Activated CD4-positive, alpha-beta memory T cell treated with anti-CD3 and anti-CD28 coated beads for 36 hours (primary cell): ENCODE data around the gene PEAK1. TPM values are rescaled to one million over a fixed set of nuclear protein-coding genes. Genes with fewer than 3 reads are reported as not detected.

Source experiments
- CTCF ChIA-PET: fragments of 350-600 bp; sonication (Branson Sonifier 250); formaldehyde crosslinking; loops from one replicate; lab custom pipeline; 2021; ENCODE audit warnings: antibody characterized with exemption, inconsistent platforms; lab: Charles Lee
- POLR2A ChIA-PET: fragments of 350-600 bp; sonication (Branson Sonifier 250); formaldehyde crosslinking; loops from one replicate; lab custom pipeline; 2021; ENCODE audit warnings: antibody characterized with exemption; lab: Charles Lee
- DNase-seq: peaks from one replicate; pipeline ENCODE4 v3.0.0-alpha.2; 2020
- H3K27ac Mint-ChIP-seq: one replicate; pipeline ENCODE4 v1.8.0; 2021; ENCODE audit warnings: mixed read lengths
- H3K27me3 Mint-ChIP-seq: one replicate; pipeline ENCODE4 v1.8.0; 2021; ENCODE audit warnings: mixed read lengths
- H3K36me3 Mint-ChIP-seq: one replicate; pipeline ENCODE4 v1.8.0; 2021; ENCODE audit warnings: mixed read lengths
- H3K4me1 Mint-ChIP-seq: one replicate; pipeline ENCODE4 v1.8.0; 2021; ENCODE audit warnings: low read depth, mixed read lengths
- H3K4me3 Mint-ChIP-seq: one replicate; pipeline ENCODE4 v1.8.0; 2021; ENCODE audit warnings: mild to moderate bottlenecking, mixed read lengths
- H3K9me3 Mint-ChIP-seq: one replicate; pipeline ENCODE4 v1.8.0; 2021; ENCODE audit warnings: mixed read lengths
- intact Hi-C: fragments of 100-400 bp; cut with micrococcal nuclease; formaldehyde crosslinking; loops from one replicate; pipeline ENCODE4 v1.15.1; 2023
- total RNA-seq, 2 experiments: library from RNA; stranded (reverse); gene quantifications; one replicate each; pipeline ENCODE4 v1.2.3, GENCODE V29; 2021

PEAK1 gene
- total RNA-seq, 2 experiments from 2014 or later: 15.6 to 18.3 TPM

DNA sequence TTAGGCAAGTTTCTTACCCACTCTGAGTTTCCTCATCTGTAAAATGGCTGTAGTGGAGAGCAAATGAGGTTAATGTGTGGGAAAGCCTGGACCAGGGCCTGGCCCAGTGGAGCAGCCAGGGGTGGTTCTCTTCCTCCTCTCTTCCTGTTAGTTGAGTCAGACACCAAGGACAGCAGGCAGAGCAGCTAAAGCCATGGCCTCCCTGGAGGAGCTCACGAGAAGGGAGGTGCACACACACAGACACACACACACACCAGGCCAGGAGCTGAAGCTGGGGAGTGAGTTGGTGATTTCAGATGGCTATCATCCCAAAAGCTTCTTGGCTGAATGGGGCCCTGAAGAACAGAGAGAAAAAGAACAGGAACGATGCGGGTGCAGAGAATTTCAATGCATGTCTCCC lies 315.7 kb downstream of the PEAK1 start:
- Mint-ChIP-seq H3K4me1 (no peaks in the 10 kb centered on the region), H3K9me3 (no peaks in the 10 kb centered on the region), H3K27ac (no peak overlapping the region), H3K36me3 (no peaks in the 10 kb centered on the region), H3K4me3 (no peak overlapping the region), H3K27me3 (no peaks in the 10 kb centered on the region)
- intact Hi-C loops: no loop called here
- CTCF ChIA-PET: interaction anchor here (0.8 to 3.6 kb wide), 2 partner anchors 13 to 439 kb away, joined by 3 to 16 read pairs; no protein-coding TSS in a partner anchor
- no peak for DNase-seq
- POLR2A ChIA-PET: no interaction called here

DNA sequence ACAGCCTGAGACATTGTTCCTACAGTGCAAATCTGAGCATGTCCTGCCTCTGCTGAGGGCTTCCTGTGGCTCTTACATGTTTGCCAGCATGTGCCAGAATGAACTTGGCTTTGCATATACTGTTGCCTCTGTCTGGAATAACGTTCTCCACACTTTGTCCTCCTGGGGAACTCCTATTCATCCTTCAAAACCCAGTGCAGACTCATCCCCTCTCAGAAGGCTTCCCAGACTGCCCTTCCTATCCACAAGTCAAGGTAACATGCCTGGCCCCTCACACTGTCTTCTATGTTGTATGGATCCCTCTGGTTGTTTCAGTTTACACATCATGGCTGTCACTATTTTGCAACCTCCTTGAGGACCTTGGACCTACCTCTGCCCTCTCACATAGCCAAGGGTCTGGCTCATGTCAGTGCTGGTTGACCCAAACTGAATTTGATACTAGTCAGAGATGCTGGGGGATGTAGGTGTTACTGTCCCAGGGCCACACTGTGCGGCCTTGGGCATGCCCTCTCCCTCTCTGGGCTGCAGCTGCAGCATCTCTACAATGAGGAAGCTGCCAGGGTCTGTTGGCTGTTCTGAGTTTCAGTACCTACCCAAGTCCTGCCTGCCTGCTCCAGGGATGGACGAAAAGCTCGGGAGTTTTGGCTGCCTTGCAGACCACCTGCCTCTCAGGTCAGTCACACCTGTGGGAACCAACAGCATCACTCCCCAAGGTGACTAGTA lies 320.0 kb downstream of the PEAK1 start:
- H3K27ac Mint-ChIP-seq: no peak overlapping the region
- no peaks in the 10 kb centered on the region for H3K9me3 Mint-ChIP-seq
- ChIA-PET CTCF (no interaction called here), POLR2A (no interaction called here)
- no peaks in the 10 kb centered on the region for H3K36me3 Mint-ChIP-seq
- DNase-seq: no peak
- intact Hi-C loops: no loop called here
- no peaks in the 10 kb centered on the region for H3K4me1 Mint-ChIP-seq
- no peak overlapping the region for H3K4me3 Mint-ChIP-seq
- H3K27me3 Mint-ChIP-seq: no peaks in the 10 kb centered on the region

DNA sequence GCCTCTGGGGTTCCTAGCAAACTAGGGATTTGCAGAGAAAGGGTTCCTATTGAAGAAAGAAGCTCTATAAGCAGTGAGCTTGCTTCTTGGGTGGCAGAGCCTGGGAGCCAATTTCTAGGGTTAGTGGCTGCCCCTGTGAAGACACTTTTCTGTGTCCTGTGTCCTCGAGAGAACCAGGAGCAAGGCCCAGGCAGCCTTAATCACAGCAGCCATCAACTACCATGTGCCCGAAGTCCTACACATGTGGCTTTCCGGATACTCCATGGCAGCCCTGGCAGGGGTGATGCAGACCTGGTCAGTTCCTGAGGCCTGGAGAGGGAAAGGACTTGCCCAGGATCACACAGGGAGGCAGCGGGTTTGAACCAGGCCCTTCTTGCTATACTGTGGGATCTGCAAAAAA lies 321.3 kb downstream of the PEAK1 start:
- Mint-ChIP-seq H3K27ac (no peak overlapping the region), H3K36me3 (no peaks in the 10 kb centered on the region), H3K9me3 (no peaks in the 10 kb centered on the region), H3K4me1 (no peaks in the 10 kb centered on the region), H3K4me3 (no peak overlapping the region), H3K27me3 (no peaks in the 10 kb centered on the region)
- CTCF ChIA-PET: no interaction called here
- DNase-seq: no peak
- intact Hi-C loops: no loop called here
- POLR2A ChIA-PET: no interaction called here

DNA sequence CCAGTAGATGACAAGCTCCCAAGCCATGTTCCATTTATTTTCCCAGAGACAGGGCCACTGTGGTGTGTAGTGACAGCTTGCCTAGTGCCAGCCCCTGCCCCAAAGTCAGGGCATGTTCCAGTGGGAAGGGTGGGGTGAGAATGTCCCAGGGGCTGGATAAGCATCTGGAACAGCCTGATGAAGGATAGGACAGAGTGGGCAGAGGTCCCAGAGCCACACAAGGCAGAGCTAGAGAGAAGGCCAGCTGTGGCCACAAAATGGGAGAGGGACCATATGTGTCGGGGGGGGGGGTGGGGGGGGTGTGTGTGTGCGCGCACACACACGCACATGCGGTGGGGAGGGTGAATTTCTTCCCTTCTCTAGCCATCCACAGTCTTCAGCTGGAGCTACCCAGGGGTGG lies 322.0 kb downstream of the PEAK1 start:
- Mint-ChIP-seq H3K27ac (no peak overlapping the region), H3K27me3 (no peaks in the 10 kb centered on the region), H3K9me3 (no peaks in the 10 kb centered on the region), H3K36me3 (no peaks in the 10 kb centered on the region), H3K4me3 (no peak overlapping the region), H3K4me1 (no peaks in the 10 kb centered on the region)
- POLR2A ChIA-PET: no interaction called here
- no peak for DNase-seq
- CTCF ChIA-PET: no interaction called here
- intact Hi-C loops: no loop called here

DNA sequence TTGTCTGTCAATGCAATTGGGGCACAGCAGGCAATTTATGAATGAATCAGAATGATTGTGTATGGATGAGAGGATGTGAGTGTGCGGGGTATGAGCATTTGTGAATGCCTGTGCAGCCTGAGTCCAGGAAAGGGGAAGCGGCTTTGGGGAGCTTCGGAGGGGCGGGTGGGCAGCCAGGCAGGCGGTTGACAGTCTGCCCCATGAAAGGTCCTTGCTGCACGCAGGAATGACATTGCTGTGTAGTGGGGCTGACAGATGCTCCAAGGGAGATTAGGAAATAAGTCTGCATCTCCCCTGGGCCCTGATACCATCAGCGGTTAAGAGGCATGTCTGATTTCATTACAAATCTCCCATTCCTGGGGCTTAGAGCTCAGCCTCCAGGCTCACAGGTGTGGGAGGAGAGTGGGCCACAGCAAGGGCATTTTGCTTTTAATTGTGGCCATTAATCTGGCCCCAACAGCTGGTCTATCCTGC lies 322.6 kb downstream of the PEAK1 start:
- Mint-ChIP-seq H3K4me1 (no peaks in the 10 kb centered on the region), H3K36me3 (no peaks in the 10 kb centered on the region), H3K27ac (no peak overlapping the region), H3K27me3 (no peaks in the 10 kb centered on the region), H3K4me3 (no peak overlapping the region), H3K9me3 (no peaks in the 10 kb centered on the region)
- intact Hi-C loops: no loop called here
- POLR2A ChIA-PET: no interaction called here
- DNase-seq: no peak
- CTCF ChIA-PET: no interaction called here

DNA sequence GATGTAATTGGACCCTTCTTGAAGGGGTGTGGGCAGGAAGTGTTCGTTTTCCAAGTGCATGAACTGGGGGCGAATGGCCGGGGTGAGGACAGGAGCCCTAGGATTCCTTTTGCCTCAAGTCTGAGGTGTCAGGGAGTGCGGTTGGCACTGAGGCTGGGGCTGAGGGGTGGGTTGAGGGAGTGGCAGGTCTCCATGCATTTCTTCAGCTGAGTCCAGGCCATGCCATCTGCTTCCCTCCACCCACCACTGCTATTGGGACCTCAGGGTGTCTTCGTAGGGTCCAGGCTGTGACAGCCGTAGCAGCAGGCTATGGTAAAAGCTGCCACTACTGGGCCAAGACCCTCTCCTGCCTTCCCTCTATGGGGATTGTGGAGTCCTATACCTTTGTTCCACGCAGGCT lies 323.4 kb downstream of the PEAK1 start:
- intact Hi-C loops: no loop called here
- Mint-ChIP-seq H3K27me3 (no peaks in the 10 kb centered on the region), H3K27ac (no peak overlapping the region), H3K9me3 (no peaks in the 10 kb centered on the region), H3K36me3 (no peaks in the 10 kb centered on the region), H3K4me1 (no peaks in the 10 kb centered on the region), H3K4me3 (no peak overlapping the region)
- POLR2A ChIA-PET: no interaction called here
- CTCF ChIA-PET: no interaction called here
- no peak for DNase-seq

DNA sequence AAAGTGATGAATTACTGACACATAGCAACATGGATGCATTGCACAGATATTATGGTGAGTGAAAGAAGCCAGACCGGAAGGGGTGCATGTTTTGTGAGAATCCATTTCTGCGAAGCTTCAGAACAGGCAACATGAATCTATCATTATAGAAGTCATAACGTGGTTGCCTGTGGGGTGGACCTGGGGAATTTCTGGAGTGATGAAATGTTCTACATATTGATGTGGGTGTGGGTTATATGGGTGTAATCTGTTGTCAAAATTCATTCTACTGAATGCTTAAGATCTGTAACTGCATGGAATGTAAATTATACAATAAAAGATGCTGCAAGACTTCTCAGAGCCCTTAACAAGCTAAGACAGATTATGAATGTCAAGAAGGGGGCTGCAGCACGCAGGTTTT lies 323.8 kb downstream of the PEAK1 start:
- no peaks in the 10 kb centered on the region for H3K4me1 Mint-ChIP-seq
- CTCF ChIA-PET: interaction anchor here (1.6 kb wide), 1 partner anchor 123 kb away, joined by 4 read pairs; no protein-coding TSS in a partner anchor
- intact Hi-C loops: no loop called here
- no peak overlapping the region for H3K27ac Mint-ChIP-seq
- no peak overlapping the region for H3K4me3 Mint-ChIP-seq
- no peaks in the 10 kb centered on the region for H3K27me3 Mint-ChIP-seq
- POLR2A ChIA-PET: no interaction called here
- no peaks in the 10 kb centered on the region for H3K9me3 Mint-ChIP-seq
- DNase-seq: no peak
- H3K36me3 Mint-ChIP-seq: no peaks in the 10 kb centered on the region

DNA sequence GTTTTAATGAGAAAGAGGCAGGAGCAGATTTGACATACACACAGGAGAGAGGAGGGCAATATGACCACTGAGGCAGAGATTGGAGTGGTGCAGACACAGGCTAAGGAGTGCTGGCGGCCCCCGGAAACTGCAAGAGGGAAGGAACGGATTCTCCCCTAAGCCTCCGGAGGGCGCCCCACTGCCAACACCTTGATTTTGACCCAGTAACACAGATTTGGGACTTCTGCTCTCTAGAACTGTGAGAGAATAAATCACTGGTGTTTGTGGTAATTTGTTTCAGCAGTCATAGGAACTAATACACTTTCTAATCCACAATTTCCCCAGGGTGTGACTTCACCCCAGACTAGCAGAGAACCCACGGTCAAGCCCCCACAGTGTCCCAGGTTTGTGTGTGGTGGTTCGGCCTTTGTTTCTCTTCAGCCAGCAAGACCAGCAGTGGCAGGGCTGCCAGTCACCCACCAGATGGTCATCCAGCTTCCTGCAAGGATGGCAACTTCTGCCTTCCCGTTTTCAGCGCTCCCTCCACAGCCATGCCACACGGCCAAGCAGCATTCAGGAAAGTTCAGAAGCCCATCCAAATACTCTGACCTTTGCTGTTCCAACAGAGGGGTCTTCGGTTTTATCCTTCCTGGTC lies 325.4 kb downstream of the PEAK1 start:
- H3K36me3 Mint-ChIP-seq: no peaks in the 10 kb centered on the region
- no peaks in the 10 kb centered on the region for H3K27me3 Mint-ChIP-seq
- no peak overlapping the region for H3K4me3 Mint-ChIP-seq
- intact Hi-C loops: no loop called here
- no peaks in the 10 kb centered on the region for H3K9me3 Mint-ChIP-seq
- no peak overlapping the region for H3K27ac Mint-ChIP-seq
- CTCF ChIA-PET: interaction anchor here (1.0 to 1.6 kb wide), 3 partner anchors 8 to 403 kb away, joined by 4 read pairs; no protein-coding TSS in a partner anchor
- POLR2A ChIA-PET: interaction anchor here (0.5 kb wide), 1 partner anchor 82 kb away, joined by 3 read pairs; no protein-coding TSS in a partner anchor
- no peaks in the 10 kb centered on the region for H3K4me1 Mint-ChIP-seq
- DNase-seq: peak; percentile 39

DNA sequence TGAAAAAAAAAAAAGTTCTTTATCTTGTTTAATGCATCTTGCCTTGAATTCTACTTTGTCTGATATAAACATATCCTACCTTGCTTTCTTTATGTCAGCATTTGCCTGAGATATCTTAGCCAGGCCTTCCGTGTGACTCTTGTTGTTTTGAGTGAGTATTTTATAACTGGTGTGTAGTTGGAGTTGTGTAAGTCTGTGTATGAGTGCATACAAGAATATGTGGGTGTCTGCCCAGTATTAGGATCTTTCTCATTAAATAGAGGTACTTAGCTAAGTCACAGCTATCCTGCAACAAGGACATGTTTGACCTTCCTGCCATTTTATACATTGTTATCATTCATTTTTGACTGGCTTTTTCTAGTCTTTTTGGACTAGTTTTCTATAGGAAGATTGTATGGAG lies 326.5 kb downstream of the PEAK1 start:
- POLR2A ChIA-PET: no interaction called here
- no peaks in the 10 kb centered on the region for H3K27me3 Mint-ChIP-seq
- H3K27ac Mint-ChIP-seq: no peak overlapping the region
- H3K4me3 Mint-ChIP-seq: no peak overlapping the region
- H3K36me3 Mint-ChIP-seq: no peaks in the 10 kb centered on the region
- intact Hi-C loops: no loop called here
- H3K9me3 Mint-ChIP-seq: no peaks in the 10 kb centered on the region
- DNase-seq: no peak
- CTCF ChIA-PET: interaction anchor here (1.0 to 2.2 kb wide), 3 partner anchors 9 to 404 kb away, joined by 4 to 10 read pairs (median 4); no protein-coding TSS in a partner anchor
- no peaks in the 10 kb centered on the region for H3K4me1 Mint-ChIP-seq

DNA sequence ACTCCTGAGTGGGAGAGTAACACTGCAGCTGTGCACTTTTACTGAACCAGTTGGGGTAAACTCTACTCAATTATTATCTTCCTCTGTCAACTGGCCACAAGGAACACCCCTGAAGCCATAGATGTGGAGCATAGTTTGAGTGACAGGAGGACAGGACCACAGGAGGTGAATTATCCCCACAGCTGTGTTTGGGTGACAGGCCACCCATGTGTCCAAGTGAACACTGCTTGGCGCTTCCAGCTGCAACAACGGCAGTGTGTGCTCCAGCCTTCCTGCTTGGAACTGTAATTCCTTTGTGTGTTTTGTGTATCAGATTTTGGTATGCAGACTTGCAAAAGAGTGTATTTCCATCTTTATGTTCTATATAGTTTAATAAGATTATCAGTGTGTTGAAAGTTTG lies 328.8 kb downstream of the PEAK1 start:
- Mint-ChIP-seq H3K27me3 (no peaks in the 10 kb centered on the region), H3K4me1 (no peaks in the 10 kb centered on the region), H3K9me3 (no peaks in the 10 kb centered on the region), H3K36me3 (no peaks in the 10 kb centered on the region), H3K27ac (no peak overlapping the region), H3K4me3 (no peak overlapping the region)
- DNase-seq: no peak
- CTCF ChIA-PET: no interaction called here
- POLR2A ChIA-PET: no interaction called here
- intact Hi-C loops: no loop called here

DNA sequence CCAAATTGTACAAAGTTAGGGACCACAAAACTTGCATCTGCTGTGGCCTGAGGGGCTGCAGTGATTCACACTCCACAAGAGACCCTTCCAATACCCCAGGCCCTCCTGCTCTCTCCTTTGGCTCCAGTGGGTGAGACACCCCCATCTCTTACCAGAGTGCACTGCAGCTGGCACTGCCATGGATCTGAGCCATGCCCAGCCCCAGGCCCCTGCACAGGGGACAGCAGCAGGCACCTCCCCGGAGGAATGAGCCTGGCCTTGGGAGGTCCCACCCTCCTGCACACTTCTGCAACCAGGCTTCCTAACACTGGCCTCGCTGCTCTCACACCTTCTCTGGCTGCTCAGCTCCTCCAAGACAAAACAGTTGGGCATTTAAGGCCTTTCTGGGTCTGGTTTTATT lies 332.7 kb downstream of the PEAK1 start:
- Mint-ChIP-seq H3K27me3 (no peaks in the 10 kb centered on the region), H3K27ac (no peak overlapping the region), H3K4me3 (no peak overlapping the region), H3K4me1 (peaks cover 26% of the 10 kb centered on the region), H3K9me3 (no peaks in the 10 kb centered on the region), H3K36me3 (no peaks in the 10 kb centered on the region)
- POLR2A ChIA-PET: no interaction called here
- no peak for DNase-seq
- CTCF ChIA-PET: interaction anchor here (0.6 kb wide), 1 partner anchor 149 kb away, joined by 4 read pairs; no protein-coding TSS in a partner anchor
- intact Hi-C loops: no loop called here

DNA sequence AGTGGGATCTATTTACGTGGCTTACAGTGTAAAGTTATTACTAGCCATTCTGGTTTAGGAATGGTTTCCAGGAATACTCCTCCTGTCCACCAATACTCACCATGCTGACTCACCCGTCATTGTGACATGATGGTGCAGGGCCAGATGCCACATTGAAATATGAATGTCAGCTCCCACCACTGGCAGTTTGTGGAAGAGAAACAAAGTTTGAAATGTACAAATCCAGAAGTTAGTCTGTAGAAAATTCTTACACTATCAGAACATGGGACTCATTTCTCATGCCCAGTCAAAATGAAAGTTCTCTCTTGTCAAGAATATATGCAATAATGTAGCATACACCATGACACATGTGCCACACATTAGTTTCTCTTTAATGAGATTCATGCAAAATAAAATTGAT lies 334.6 kb downstream of the PEAK1 start:
- POLR2A ChIA-PET: no interaction called here
- no peak overlapping the region for H3K27ac Mint-ChIP-seq
- peak; percentile 38 for DNase-seq
- no peak overlapping the region for H3K4me3 Mint-ChIP-seq
- no peaks in the 10 kb centered on the region for H3K27me3 Mint-ChIP-seq
- peaks cover 31% of the 10 kb centered on the region for H3K4me1 Mint-ChIP-seq
- H3K9me3 Mint-ChIP-seq: no peaks in the 10 kb centered on the region
- H3K36me3 Mint-ChIP-seq: no peaks in the 10 kb centered on the region
- CTCF ChIA-PET: interaction anchor here (0.9 kb wide), 1 partner anchor 18 kb away, joined by 3 read pairs; no protein-coding TSS in a partner anchor
- intact Hi-C loops: no loop called here
